Activated T-cell treated with anti-CD3 and anti-CD28 coated beads, Interleukin-2, amount 50 U/mL, for 72 hours (primary cell): ENCODE results near the gene MOCS1. TPM values are rescaled to one million over a fixed set of nuclear protein-coding genes. Genes with fewer than 3 reads are reported as not detected.

Experiments
- ATAC-seq, 2 donors: fragments of 150-1000 bp; cut with Tn5 transposase; replicated peaks in 1 of 2; 2 replicates each; pipeline ENCODE4 v1.10.0; 2021; ENCODE audit warnings: moderate library complexity in 2 of 2, mild to moderate bottlenecking in 1 of 2
- DNase-seq, 2 donors: peaks; one replicate each; pipeline ENCODE4 v3.0.0; 2021 to 2022; ENCODE audit warnings: mixed read lengths in 1 of 2
- H3K27ac Mint-ChIP-seq: one replicate; pipeline ENCODE4 v1.8.0; 2022; ENCODE audit warnings: mild to moderate bottlenecking, moderate library complexity, mixed read lengths
- H3K27me3 Mint-ChIP-seq: one replicate; pipeline ENCODE4 v1.8.0; 2022; ENCODE audit warnings: low read depth, mixed read lengths
- H3K36me3 Mint-ChIP-seq, 2 donors: one replicate each; pipeline ENCODE4 v1.8.0; 2022; ENCODE audit warnings: mixed read lengths in 2 of 2, mild to moderate bottlenecking in 1 of 2; ENCODE audit not compliant: insufficient read depth in 2 of 2
- H3K4me1 Mint-ChIP-seq: one replicate; pipeline ENCODE4 v1.8.0; 2022; ENCODE audit warnings: low read depth, mixed read lengths
- H3K4me3 Mint-ChIP-seq, 2 donors: one replicate each; pipeline ENCODE4 v1.8.0; 2022; ENCODE audit warnings: mild to moderate bottlenecking in 2 of 2, mixed read lengths in 2 of 2, moderate library complexity in 2 of 2
- H3K9me3 Mint-ChIP-seq, 2 donors: one replicate each; pipeline ENCODE4 v1.8.0; 2022; ENCODE audit warnings: mixed read lengths in 2 of 2
- total RNA-seq, 2 donors: library from RNA; stranded (reverse); gene quantifications; one replicate each; pipeline ENCODE4 v1.2.3, GENCODE V29; 2022

MOCS1 gene
- total RNA-seq, 2 donors from 2014 or later, result 1.4 to 2.6 TPM

GRCh38 chr6:39913391-39913916, 20.8 kb downstream of the MOCS1 start:
- Mint-ChIP-seq H3K36me3 (no peaks in the 10 kb centered on the region), H3K27me3 (no peaks in the 10 kb centered on the region), H3K4me3 (no peak overlapping the region), H3K4me1 (no peaks in the 10 kb centered on the region), H3K9me3 (no peaks in the 10 kb centered on the region), H3K27ac (no peak overlapping the region)
- ATAC-seq (no peak), DNase-seq (no peak)

- ATAC-seq (no peak), DNase-seq (no peak)
- H3K36me3 Mint-ChIP-seq, result no peaks in the 10 kb centered on the region
- H3K27ac Mint-ChIP-seq, result no peak overlapping the region
- H3K27me3 Mint-ChIP-seq, result no peaks in the 10 kb centered on the region
- H3K9me3 Mint-ChIP-seq, result no peaks in the 10 kb centered on the region
- H3K4me1 Mint-ChIP-seq, result no peaks in the 10 kb centered on the region
- H3K4me3 Mint-ChIP-seq, result no peak overlapping the region
Measured at GRCh38 chr6:39912446-39912845, 21.8 kb downstream of the MOCS1 start.

GRCh38 chr6:39911513-39912125, 22.6 kb downstream of the MOCS1 start:
- ATAC-seq, result no peak
- no peaks in the 10 kb centered on the region for H3K4me1 Mint-ChIP-seq

GRCh38 chr6:39910744-39911143, 23.5 kb downstream of the MOCS1 start:
- no peak overlapping the region for H3K4me3 Mint-ChIP-seq
- no peaks in the 10 kb centered on the region for H3K9me3 Mint-ChIP-seq
- no peak for DNase-seq
- ATAC-seq, result no peak
- H3K4me1 Mint-ChIP-seq, result no peaks in the 10 kb centered on the region
- no peak overlapping the region for H3K27ac Mint-ChIP-seq
- H3K27me3 Mint-ChIP-seq, result no peaks in the 10 kb centered on the region
- H3K36me3 Mint-ChIP-seq, result no peaks in the 10 kb centered on the region

More at GRCh38 chr6:39911513-39912125, 22.6 kb downstream of the MOCS1 start:
- Mint-ChIP-seq H3K4me3 (no peak overlapping the region), H3K36me3 (no peaks in the 10 kb centered on the region), H3K27ac (no peak overlapping the region), H3K9me3 (no peaks in the 10 kb centered on the region), H3K27me3 (no peaks in the 10 kb centered on the region)
- no peak for DNase-seq

- no peak overlapping the region for H3K4me3 Mint-ChIP-seq
Measured at GRCh38 chr6:39910164-39910563, 24.1 kb downstream of the MOCS1 start.

GRCh38 chr6:39909701-39910100, 24.6 kb downstream of the MOCS1 start:
- no peaks in the 10 kb centered on the region for H3K9me3 Mint-ChIP-seq
- no peaks in the 10 kb centered on the region for H3K27me3 Mint-ChIP-seq
- no peak overlapping the region for H3K4me3 Mint-ChIP-seq
- no peak overlapping the region for H3K27ac Mint-ChIP-seq
- DNase-seq (no peak), ATAC-seq (no peak)
- H3K4me1 Mint-ChIP-seq, result no peaks in the 10 kb centered on the region
- H3K36me3 Mint-ChIP-seq, result no peaks in the 10 kb centered on the region

More at GRCh38 chr6:39910164-39910563, 24.1 kb downstream of the MOCS1 start:
- ATAC-seq, result no peak
- DNase-seq, result no peak
- Mint-ChIP-seq H3K27ac (no peak overlapping the region), H3K36me3 (no peaks in the 10 kb centered on the region), H3K4me1 (no peaks in the 10 kb centered on the region), H3K27me3 (no peaks in the 10 kb centered on the region), H3K9me3 (no peaks in the 10 kb centered on the region)

- no peak overlapping the region for H3K27ac Mint-ChIP-seq
- no peak overlapping the region for H3K4me3 Mint-ChIP-seq
- no peaks in the 10 kb centered on the region for H3K9me3 Mint-ChIP-seq
- ATAC-seq (no peak), DNase-seq (no peak)
- H3K27me3 Mint-ChIP-seq, result no peaks in the 10 kb centered on the region
- H3K4me1 Mint-ChIP-seq, result no peaks in the 10 kb centered on the region
- H3K36me3 Mint-ChIP-seq, result no peaks in the 10 kb centered on the region
Measured at GRCh38 chr6:39908838-39909583, 25.3 kb downstream of the MOCS1 start.

- Mint-ChIP-seq H3K4me3 (no peak overlapping the region), H3K36me3 (no peaks in the 10 kb centered on the region), H3K27ac (no peak overlapping the region), H3K4me1 (no peaks in the 10 kb centered on the region), H3K9me3 (no peaks in the 10 kb centered on the region), H3K27me3 (no peaks in the 10 kb centered on the region)
- DNase-seq (no peak), ATAC-seq (no peak)
Measured at GRCh38 chr6:39907871-39908575, 26.2 kb downstream of the MOCS1 start.

- Mint-ChIP-seq H3K4me3 (no peak overlapping the region), H3K36me3 (no peaks in the 10 kb centered on the region), H3K9me3 (no peaks in the 10 kb centered on the region), H3K4me1 (no peaks in the 10 kb centered on the region), H3K27ac (no peak overlapping the region), H3K27me3 (no peaks in the 10 kb centered on the region)
- DNase-seq, result no peak
- ATAC-seq, result no peak
Measured at GRCh38 chr6:39906318-39906761, 27.9 kb downstream of the MOCS1 start.

GRCh38 chr6:39905640-39905975, 28.7 kb downstream of the MOCS1 start:
- H3K27ac Mint-ChIP-seq, result no peak overlapping the region
- H3K27me3 Mint-ChIP-seq, result no peaks in the 10 kb centered on the region
- no peaks in the 10 kb centered on the region for H3K4me1 Mint-ChIP-seq
- no peak for DNase-seq
- no peak for ATAC-seq
- H3K36me3 Mint-ChIP-seq, result no peaks in the 10 kb centered on the region
- H3K4me3 Mint-ChIP-seq, result no peak overlapping the region
- H3K9me3 Mint-ChIP-seq, result no peaks in the 10 kb centered on the region

- no peak overlapping the region for H3K27ac Mint-ChIP-seq
- H3K27me3 Mint-ChIP-seq, result no peaks in the 10 kb centered on the region
Measured at GRCh38 chr6:39904946-39905639, 29.2 kb downstream of the MOCS1 start.

GRCh38 chr6:39903656-39904055, 30.6 kb downstream of the MOCS1 start:
- no peaks in the 10 kb centered on the region for H3K36me3 Mint-ChIP-seq
- no peaks in the 10 kb centered on the region for H3K9me3 Mint-ChIP-seq
- ATAC-seq, result no peak
- DNase-seq, result no peak
- H3K27me3 Mint-ChIP-seq, result no peaks in the 10 kb centered on the region
- no peaks in the 10 kb centered on the region for H3K4me1 Mint-ChIP-seq
- no peak overlapping the region for H3K27ac Mint-ChIP-seq
- no peak overlapping the region for H3K4me3 Mint-ChIP-seq

More at GRCh38 chr6:39904946-39905639, 29.2 kb downstream of the MOCS1 start:
- Mint-ChIP-seq H3K36me3 (no peaks in the 10 kb centered on the region), H3K9me3 (no peaks in the 10 kb centered on the region), H3K4me1 (no peaks in the 10 kb centered on the region), H3K4me3 (no peak overlapping the region)
- ATAC-seq (no peak), DNase-seq (no peak)
